Cardiac fibroblast (primary cell): Measurements from ENCODE around the gene ZNF23.

Experiments
- DNase-seq, 2 donors: peaks; one replicate each; pipeline versions ENCODE4 v3.0.0 to v3.0.0-alpha.2; 2010; ENCODE audit warnings: low read depth in 2 of 2
- H3K4me3 ChIP-seq, 2 donors: replicated peaks in 1 of 2; 1 replicate in 1 of 2; 2 replicates in 1 of 2; pipeline ENCODE4 v1.5.1; 2011; ENCODE audit warnings: low read depth in 2 of 2, low read length in 2 of 2, mild to moderate bottlenecking in 2 of 2, moderate library complexity in 1 of 2
- TF ChIP-seq, protein P1 (sequence below): IDR thresholded peaks from one replicate; pipeline ENCODE4 v1.5.1; 2011; ENCODE audit warnings: low read depth, mild to moderate bottlenecking, low read length, inconsistent platforms

Gene ZNF23

DNA sequence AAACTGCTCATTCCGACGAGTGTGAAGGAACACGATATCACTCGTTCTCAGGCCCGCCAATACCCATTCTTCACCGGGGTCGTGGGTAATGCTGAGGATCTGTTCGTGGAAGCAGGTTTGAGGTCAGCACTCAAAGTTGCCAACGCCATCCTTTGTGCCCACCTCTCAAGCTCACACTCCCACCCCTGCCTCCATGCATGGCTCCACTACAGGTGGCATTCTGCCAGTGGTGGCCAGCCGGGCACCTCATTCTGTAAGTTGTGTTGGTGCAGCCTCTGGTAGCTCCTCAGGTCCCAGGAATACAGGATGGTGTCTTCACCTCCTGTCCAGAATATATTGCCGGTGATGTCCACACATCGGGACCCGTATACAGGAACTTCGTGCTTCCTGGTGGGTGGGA lies 30.9 kb downstream of the ZNF23 start:
- TF ChIP-seq, protein P1, sequence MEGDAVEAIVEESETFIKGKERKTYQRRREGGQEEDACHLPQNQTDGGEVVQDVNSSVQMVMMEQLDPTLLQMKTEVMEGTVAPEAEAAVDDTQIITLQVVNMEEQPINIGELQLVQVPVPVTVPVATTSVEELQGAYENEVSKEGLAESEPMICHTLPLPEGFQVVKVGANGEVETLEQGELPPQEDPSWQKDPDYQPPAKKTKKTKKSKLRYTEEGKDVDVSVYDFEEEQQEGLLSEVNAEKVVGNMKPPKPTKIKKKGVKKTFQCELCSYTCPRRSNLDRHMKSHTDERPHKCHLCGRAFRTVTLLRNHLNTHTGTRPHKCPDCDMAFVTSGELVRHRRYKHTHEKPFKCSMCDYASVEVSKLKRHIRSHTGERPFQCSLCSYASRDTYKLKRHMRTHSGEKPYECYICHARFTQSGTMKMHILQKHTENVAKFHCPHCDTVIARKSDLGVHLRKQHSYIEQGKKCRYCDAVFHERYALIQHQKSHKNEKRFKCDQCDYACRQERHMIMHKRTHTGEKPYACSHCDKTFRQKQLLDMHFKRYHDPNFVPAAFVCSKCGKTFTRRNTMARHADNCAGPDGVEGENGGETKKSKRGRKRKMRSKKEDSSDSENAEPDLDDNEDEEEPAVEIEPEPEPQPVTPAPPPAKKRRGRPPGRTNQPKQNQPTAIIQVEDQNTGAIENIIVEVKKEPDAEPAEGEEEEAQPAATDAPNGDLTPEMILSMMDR, result no peak
- DNase-seq, result no peak
- no peak overlapping the region for H3K4me3 ChIP-seq

DNA sequence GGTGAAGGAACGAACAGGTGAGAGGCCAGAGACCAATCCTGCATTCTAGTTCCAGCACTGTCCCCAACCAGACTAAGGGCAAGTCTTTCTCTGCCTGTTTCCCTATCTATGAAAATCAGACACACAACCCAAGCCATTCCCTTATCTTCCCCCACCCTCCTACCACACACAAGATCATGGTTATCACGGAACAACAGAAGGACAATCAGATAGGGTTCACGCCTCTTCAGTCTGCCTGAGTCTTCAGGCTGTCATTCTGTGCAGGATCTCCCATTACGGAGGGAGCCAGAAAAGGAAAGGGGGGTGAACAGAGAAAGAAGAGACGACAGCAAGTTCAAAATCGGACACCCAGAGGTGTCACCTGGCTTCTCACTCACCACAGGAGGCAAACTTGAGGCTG lies 31.3 kb downstream of the ZNF23 start:
- no peak overlapping the region for H3K4me3 ChIP-seq
- TF ChIP-seq, protein P1, result no peak
- DNase-seq, result no peak

DNA sequence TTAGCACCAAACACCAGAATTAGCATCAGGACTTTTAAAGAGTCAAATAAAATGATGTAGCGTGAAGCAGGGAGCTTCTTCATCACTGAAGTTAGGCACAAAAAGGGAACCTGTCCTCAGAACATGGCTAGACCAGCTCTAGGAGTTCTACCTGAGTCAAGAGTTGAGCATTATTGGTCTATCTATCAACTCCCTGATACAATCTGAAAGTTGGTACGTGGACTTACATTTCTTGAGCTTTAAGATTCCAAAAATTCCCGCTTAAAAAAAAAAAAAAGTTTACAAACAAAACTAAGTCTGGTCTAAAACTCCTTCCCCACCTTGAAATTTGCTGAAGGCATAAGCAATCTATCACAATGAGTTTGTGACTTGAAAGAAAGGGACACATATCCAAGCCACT lies 32.5 kb downstream of the ZNF23 start:
- no peak for DNase-seq
- TF ChIP-seq, protein P1, result no peak
- H3K4me3 ChIP-seq, result no peak overlapping the region

DNA sequence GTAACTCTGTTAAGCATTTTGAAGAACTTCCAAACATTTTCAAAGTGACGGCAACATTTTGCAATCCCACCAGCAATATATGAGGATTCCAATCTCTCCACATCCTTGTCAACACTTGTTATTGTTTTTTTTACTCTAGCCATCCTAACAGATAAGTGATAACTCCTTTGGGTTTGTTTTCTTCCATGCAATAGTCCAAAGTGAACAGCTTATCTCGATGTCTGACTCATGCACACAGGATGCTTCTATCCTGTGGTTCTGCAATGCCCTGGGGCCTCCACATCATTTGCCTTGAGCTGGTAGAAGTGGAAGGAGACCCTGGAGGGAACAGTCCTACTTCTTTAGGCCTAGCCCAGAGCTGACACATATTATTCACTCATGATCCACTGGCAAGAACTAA lies 33.2 kb downstream of the ZNF23 start:
- TF ChIP-seq, protein P1, result no peak
- peak; percentile 11 to 48 for DNase-seq
- H3K4me3 ChIP-seq, result no peak overlapping the region

DNA sequence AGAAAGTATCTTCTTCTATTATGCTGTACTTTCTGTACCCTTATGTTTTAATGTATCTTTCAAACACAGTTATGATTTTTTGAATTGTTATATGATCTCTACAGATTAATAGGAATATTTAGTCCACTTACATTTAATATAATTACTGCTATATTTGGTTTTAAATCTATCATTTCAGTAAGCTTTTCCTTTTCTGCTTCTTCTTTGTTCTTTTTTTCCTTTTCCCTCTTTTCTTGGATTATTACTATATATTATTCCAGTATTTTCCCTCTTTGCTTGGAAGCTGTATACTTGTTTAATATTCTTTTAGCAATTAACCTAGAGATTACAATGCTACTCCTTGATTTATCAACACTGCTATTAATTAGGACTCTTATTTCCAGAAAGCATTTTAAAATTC lies 33.7 kb downstream of the ZNF23 start:
- no peak overlapping the region for H3K4me3 ChIP-seq
- DNase-seq, result no peak
- TF ChIP-seq, protein P1, result no peak

DNA sequence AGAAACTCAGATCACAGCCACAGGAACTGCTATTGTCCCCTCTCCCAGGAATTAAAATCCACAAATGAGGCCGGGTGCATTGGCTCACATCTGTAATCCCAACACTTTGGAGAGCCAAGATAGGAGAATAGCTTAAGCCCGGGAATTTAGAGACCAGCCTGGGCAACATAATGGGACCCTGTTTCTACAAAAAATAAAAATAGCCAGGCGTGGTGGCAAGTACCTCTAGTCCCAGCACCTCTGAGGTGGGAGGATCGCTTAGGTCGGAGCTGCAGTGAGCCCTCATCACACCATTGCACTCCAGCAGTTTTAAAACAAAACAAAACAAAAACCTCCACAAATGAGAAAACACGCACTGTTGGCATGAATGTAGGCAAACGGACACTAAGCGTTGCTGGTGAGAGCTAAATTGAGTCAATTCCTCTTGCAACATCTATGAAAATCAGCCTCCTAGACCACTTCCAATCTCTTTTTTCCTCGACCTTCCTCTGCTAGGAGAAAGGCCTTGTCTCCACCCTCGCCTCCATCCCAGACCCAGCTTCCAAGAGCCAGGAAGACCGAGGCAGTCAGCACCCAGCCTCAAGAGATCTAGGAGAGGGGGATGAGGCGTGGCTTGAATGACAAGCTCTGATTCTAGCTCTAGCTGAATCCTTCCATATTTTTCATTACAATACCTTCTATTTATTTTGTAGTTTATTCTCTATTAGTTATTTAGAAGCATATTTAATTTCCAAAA lies 35.0 kb downstream of the ZNF23 start:
- no peak for DNase-seq
- no peak overlapping the region for H3K4me3 ChIP-seq
- TF ChIP-seq, protein P1, result no peak
